Esophagus squamous epithelium (tissue), 4 donors: Measurements from ENCODE around the gene RIPOR2.

Experiments
- CTCF ChIP-seq, 6 experiments: fragments of 450-650 bp in 4 of 6; fragments of 200-600 bp in 2 of 6; sonication (generic) in 2 of 6; IDR thresholded peaks; one replicate each; pipeline ENCODE4 v1.5.1; 2016 to 2019; ENCODE audit warnings: antibody characterized with exemption in 6 of 6, mild to moderate bottlenecking in 4 of 6, moderate library complexity in 4 of 6
- POLR2A ChIP-seq, 4 donors: fragments of 450-650 bp; IDR thresholded peaks; one replicate each; pipeline ENCODE4 v1.6.1; 2017; ENCODE audit warnings: antibody characterized with exemption in 4 of 4, mild to moderate bottlenecking in 4 of 4, moderate library complexity in 3 of 4

GRCh38 chr6:24897186-24897585, 38.6 kb downstream of the RIPOR2 start:
- TF ChIP-seq POLR2A (IDR thresholded peaks at IDR 0.05) (no peak), CTCF (IDR thresholded peaks at IDR 0.05) (no peak)
